Keratinocyte (primary cell): ENCODE data around the gene KIAA1217. TPM values are rescaled to one million over a fixed set of nuclear protein-coding genes. Genes with fewer than 3 reads are reported as not detected.
A peak's percentile ranks its signal among the peaks of the same experiment; 100 is the strongest.

Experiments
- DNase-seq: peaks from one replicate; pipeline ENCODE4 v3.0.0-alpha.2; 2011; ENCODE audit warnings: low read depth, missing footprints, low spot score
- FAIRE-seq: peaks from 2 replicates; lab custom pipeline; 2011; peaks lifted over from hg19 to GRCh38; lab: Jason Lieb, UNC
- H2AFZ ChIP-seq: 2 replicates; pipeline ENCODE4 v1.6.0; 2012; ENCODE audit warnings: low read length, control low read depth, inconsistent platforms; ENCODE audit not compliant: control insufficient read depth
- H3K27ac ChIP-seq: 2 replicates; pipeline ENCODE4 v1.5.1; 2011; ENCODE audit warnings: low read length; ENCODE audit not compliant: control insufficient read depth, insufficient read depth
- H3K27me3 ChIP-seq: 3 replicates; pipeline ENCODE4 v1.6.0; 2011; ENCODE audit warnings: low read length; ENCODE audit not compliant: control insufficient read depth, insufficient read depth; ENCODE audit errors: extremely low read depth
- H3K36me3 ChIP-seq, 2 experiments: 2 replicates in 1 of 2; 3 replicates in 1 of 2; pipeline ENCODE4 v1.5.1; 2011; ENCODE audit warnings: low read length in 2 of 2, mild to moderate bottlenecking in 1 of 2; ENCODE audit not compliant: control insufficient read depth in 2 of 2, insufficient read depth in 2 of 2; ENCODE audit errors: extremely low read depth in 1 of 2
- H3K4me1 ChIP-seq: 3 replicates; pipeline ENCODE4 v1.5.1; 2011; ENCODE audit warnings: low read length; ENCODE audit not compliant: control insufficient read depth, insufficient read depth; ENCODE audit errors: extremely low read depth
- H3K4me2 ChIP-seq: 3 replicates; pipeline ENCODE4 v1.6.0; 2011; ENCODE audit warnings: low read depth, low read length; ENCODE audit not compliant: control insufficient read depth, insufficient read depth; ENCODE audit errors: extremely low read depth
- H3K4me3 ChIP-seq, 3 experiments: fragments of 200-600 bp in 1 of 3; sonication (generic) in 1 of 3; 2 replicates in 2 of 3; 3 replicates in 1 of 3; pipeline ENCODE4 v1.5.1; 2011 to 2016; ENCODE audit warnings: low read length in 3 of 3, mild to moderate bottlenecking in 3 of 3, control low read depth in 2 of 3, inconsistent platforms in 1 of 3, low read depth in 1 of 3, mixed read lengths in 1 of 3, mixed run types in 1 of 3, moderate library complexity in 1 of 3; ENCODE audit not compliant: control insufficient read depth in 2 of 3, insufficient read depth in 2 of 3; ENCODE audit errors: extremely low read depth in 1 of 3
- H3K79me2 ChIP-seq: 2 replicates; pipeline ENCODE4 v1.6.0; 2012; ENCODE audit warnings: low read length; ENCODE audit not compliant: control insufficient read depth, insufficient read depth
- H3K9ac ChIP-seq: 3 replicates; pipeline ENCODE4 v1.6.0; 2011; ENCODE audit warnings: low read length; ENCODE audit not compliant: control insufficient read depth, insufficient read depth; ENCODE audit errors: extremely low read depth
- H3K9me1 ChIP-seq: 3 replicates; pipeline ENCODE4 v1.6.0; 2011; ENCODE audit warnings: low read length; ENCODE audit not compliant: control insufficient read depth, insufficient read depth; ENCODE audit errors: extremely low read depth
- H3K9me3 ChIP-seq: 2 replicates; pipeline ENCODE4 v1.5.1; 2012; ENCODE audit warnings: low read depth, low read length; ENCODE audit not compliant: control insufficient read depth
- H4K20me1 ChIP-seq: 3 replicates; pipeline ENCODE4 v1.6.0; 2011; ENCODE audit warnings: low read length; ENCODE audit not compliant: control insufficient read depth, insufficient read depth; ENCODE audit errors: extremely low read depth
- CTCF ChIP-seq, 3 experiments: IDR thresholded peaks in 1 of 3; conservative IDR thresholded peaks in 1 of 3; optimal IDR thresholded peaks in 1 of 3; 2 replicates in 2 of 3; 3 replicates in 1 of 3; pipeline versions ENCODE3 to v1.5.1; 2011; ENCODE audit warnings: low read length in 3 of 3, mild to moderate bottlenecking in 3 of 3, moderate library complexity in 2 of 3, control low read depth in 1 of 3, inconsistent platforms in 1 of 3; ENCODE audit not compliant: insufficient read depth in 2 of 3; ENCODE audit errors: extremely low read depth in 1 of 3
- EZH2 ChIP-seq: IDR thresholded peaks from one replicate; pipeline ENCODE4 v1.6.1; 2012; ENCODE audit warnings: inconsistent platforms, mild to moderate bottlenecking, low read length, moderate library complexity
- dilution Hi-C: fragments of 300-500 bp; cut with MboI; formaldehyde crosslinking; loops from one replicate; pipeline ENCODE4 v1.7.0; 2020; ENCODE audit warnings: low sequenced_read_pairs; ENCODE audit not compliant: extremely low pct_ligation_motif_present
- polyA plus RNA-seq, 5 experiments: library from polyadenylated mRNA; depleted of rRNA in 3 of 5; stranded (reverse) in 3 of 5; stranded (forward) in 1 of 5; unstranded in 1 of 5; fragments of >200 nt; gene quantifications; 1 replicate in 1 of 5; 2 replicates in 3 of 5; 3 replicates in 1 of 5; pipeline versions ENCODE4 v1.2.1 to v1.2.3, GENCODE V29; 2011 to 2012; ENCODE audit warnings: missing spikeins in 2 of 5, low read depth in 1 of 5, low replicate concordance in 1 of 5

Gene KIAA1217
- polyA plus RNA-seq, 1 donor (not counting 4 experiments of a cell fraction or from before 2014, with no cell fraction given): 10.4 TPM

- no peaks in the 10 kb centered on the region for H3K27me3 ChIP-seq
- peak overlapping the region; percentile 86 for H3K4me2 ChIP-seq
- H3K9me1 ChIP-seq: no peaks in the 10 kb centered on the region
- peak overlapping the region; percentile 37 for H3K27ac ChIP-seq
- no peak overlapping the region for H3K4me3 ChIP-seq
- no peaks in the 10 kb centered on the region for H3K9me3 ChIP-seq
- no peaks in the 10 kb centered on the region for H4K20me1 ChIP-seq
- H3K4me1 ChIP-seq: peaks cover 34% of the 10 kb centered on the region
- no peaks in the 10 kb centered on the region for H3K79me2 ChIP-seq
- no peak overlapping the region for H2AFZ ChIP-seq
- no peak overlapping the region for H3K9ac ChIP-seq
- FAIRE-seq (no peak), DNase-seq (no peak)
- TF ChIP-seq EZH2 (no peak), CTCF (optimal IDR thresholded peaks at IDR 0.05 in 1 of 3, IDR thresholded peaks at IDR 0.05 in 1 of 3, conservative IDR thresholded peaks at IDR 0.05 in 1 of 3; ENCODE audit: extremely low read depth in 1 of 3, insufficient read depth in 2 of 3, low read length in 3 of 3) (no peak)
- no peaks in the 10 kb centered on the region for H3K36me3 ChIP-seq
- dilution Hi-C loops: no loop called here
These were observed 1.6 kb downstream of the KIAA1217 start for GRCh38 chr10:24210501-24210900.

GRCh38 chr10:24213266-24213665, 4.3 kb downstream of the KIAA1217 start:
- Histone ChIP-seq H3K9me3 (no peaks in the 10 kb centered on the region), H3K9ac (no peak overlapping the region), H3K4me2 (no peak overlapping the region), H4K20me1 (no peaks in the 10 kb centered on the region), H3K4me1 (peaks cover 32% of the 10 kb centered on the region), H3K9me1 (no peaks in the 10 kb centered on the region), H2AFZ (no peak overlapping the region), H3K79me2 (no peaks in the 10 kb centered on the region), H3K27me3 (no peaks in the 10 kb centered on the region), H3K36me3 (no peaks in the 10 kb centered on the region), H3K27ac (no peak overlapping the region), H3K4me3 (no peak overlapping the region)
- DNase-seq (no peak), FAIRE-seq (no peak)
- TF ChIP-seq EZH2 (no peak), CTCF (optimal IDR thresholded peaks at IDR 0.05 in 1 of 3, IDR thresholded peaks at IDR 0.05 in 1 of 3, conservative IDR thresholded peaks at IDR 0.05 in 1 of 3; ENCODE audit: extremely low read depth in 1 of 3, insufficient read depth in 2 of 3, low read length in 3 of 3) (no peak)
- dilution Hi-C loops: no loop called here
